MM.1S (cell line): ENCODE data around the gene AAK1.

Experiments
- EZH2 ChIP-seq: fragments of 300-600 bp; sonication (generic); optimal IDR thresholded peaks from 2 replicates; pipeline ENCODE3; 2017; ENCODE audit warnings: low read depth, mild to moderate bottlenecking, antibody characterized with exemption, low read length, mixed read lengths
- TF ChIP-seq, protein P1 (sequence below): fragments of 300-600 bp; sonication (generic); IDR thresholded peaks from 2 replicates; pipeline ENCODE4 v1.5.1; 2016; ENCODE audit warnings: antibody characterized with exemption, low read length, mixed read lengths

- TF ChIP-seq, protein P1, sequence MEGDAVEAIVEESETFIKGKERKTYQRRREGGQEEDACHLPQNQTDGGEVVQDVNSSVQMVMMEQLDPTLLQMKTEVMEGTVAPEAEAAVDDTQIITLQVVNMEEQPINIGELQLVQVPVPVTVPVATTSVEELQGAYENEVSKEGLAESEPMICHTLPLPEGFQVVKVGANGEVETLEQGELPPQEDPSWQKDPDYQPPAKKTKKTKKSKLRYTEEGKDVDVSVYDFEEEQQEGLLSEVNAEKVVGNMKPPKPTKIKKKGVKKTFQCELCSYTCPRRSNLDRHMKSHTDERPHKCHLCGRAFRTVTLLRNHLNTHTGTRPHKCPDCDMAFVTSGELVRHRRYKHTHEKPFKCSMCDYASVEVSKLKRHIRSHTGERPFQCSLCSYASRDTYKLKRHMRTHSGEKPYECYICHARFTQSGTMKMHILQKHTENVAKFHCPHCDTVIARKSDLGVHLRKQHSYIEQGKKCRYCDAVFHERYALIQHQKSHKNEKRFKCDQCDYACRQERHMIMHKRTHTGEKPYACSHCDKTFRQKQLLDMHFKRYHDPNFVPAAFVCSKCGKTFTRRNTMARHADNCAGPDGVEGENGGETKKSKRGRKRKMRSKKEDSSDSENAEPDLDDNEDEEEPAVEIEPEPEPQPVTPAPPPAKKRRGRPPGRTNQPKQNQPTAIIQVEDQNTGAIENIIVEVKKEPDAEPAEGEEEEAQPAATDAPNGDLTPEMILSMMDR: no peak
- TF ChIP-seq EZH2: no peak
These were observed 142.2 kb downstream of the AAK1 start for GRCh38 chr2:69501301-69501700.
